Measurements from ENCODE around the gene LRBA.
"Not testable (repeated sequence)": the region's sequence is repeated elsewhere in the genome, so short reads cannot be mapped to it uniquely, and the experiment has no call there.

LRBA gene

DNA sequence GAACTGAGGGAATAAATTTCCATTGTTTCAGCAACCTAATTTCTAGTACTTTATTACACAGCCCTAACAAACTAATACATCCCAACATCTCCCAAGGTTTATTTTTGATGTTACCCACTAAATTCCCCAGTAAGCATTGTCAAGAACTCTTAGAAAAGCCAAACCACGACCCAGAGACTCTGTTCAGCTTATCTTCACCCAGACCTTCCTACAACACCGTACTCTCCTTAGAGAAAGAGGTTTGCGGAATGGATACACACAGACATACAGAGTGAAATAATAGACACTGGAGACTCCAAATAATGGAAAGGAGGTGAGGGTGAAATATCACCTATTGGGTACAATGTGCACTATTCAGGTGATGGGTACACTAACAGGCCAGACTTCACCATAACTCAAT is 75.6 kb downstream of the LRBA start:
- no peak for TF ChIP-seq CTCF (IDR thresholded peaks at IDR 0.05; ENCODE audit: control insufficient read depth, insufficient read depth, low read depth, low read length, missing control alignments)
- no peak overlapping the region for H3K4me3 ChIP-seq (ENCODE audit: control insufficient read depth, low read depth, low read length)
- no peak for DNase-seq (ENCODE audit: low read depth)

DNA sequence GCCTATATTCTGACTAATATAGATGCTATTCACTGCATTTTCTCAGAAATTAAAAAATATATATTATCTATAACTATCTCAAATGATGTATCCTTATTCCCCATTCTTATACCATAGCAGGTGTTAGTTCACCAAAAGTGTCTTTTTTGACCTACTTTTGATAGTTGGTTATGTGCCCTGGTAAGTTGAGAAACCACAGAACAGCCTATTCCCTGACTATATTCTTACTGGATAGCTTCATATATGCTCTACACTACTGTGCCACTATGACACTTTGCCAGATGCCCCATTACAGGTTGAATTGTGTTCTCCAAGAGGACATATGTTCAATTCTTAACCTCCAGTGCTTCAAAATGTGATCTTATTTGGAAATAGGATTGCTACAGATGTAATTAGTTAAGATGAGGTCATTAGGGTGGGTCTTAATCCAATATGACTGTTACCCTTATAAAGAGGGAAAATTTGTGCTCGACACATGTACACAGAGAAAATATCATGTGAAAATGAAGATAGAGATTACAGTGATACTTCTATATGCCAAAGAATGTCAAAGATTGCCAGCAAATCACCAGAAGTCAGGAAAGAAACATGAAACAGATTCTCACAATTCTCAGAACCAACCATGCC is 76.1 kb downstream of the LRBA start:
- no peak overlapping the region for H3K4me3 ChIP-seq (ENCODE audit: control insufficient read depth, low read depth, low read length)
- no peak for DNase-seq (ENCODE audit: low read depth)
- no peak for TF ChIP-seq CTCF (IDR thresholded peaks at IDR 0.05; ENCODE audit: control insufficient read depth, insufficient read depth, low read depth, low read length, missing control alignments)

- no peak overlapping the region for H3K4me3 ChIP-seq (ENCODE audit: control insufficient read depth, low read depth, low read length)
- DNase-seq (ENCODE audit: low read depth) = no peak
- TF ChIP-seq CTCF (IDR thresholded peaks at IDR 0.05; ENCODE audit: control insufficient read depth, insufficient read depth, low read depth, low read length, missing control alignments) = no peak
These were observed 76.7 kb downstream of the LRBA start for GRCh38 chr4:150938417-150938816.

DNA sequence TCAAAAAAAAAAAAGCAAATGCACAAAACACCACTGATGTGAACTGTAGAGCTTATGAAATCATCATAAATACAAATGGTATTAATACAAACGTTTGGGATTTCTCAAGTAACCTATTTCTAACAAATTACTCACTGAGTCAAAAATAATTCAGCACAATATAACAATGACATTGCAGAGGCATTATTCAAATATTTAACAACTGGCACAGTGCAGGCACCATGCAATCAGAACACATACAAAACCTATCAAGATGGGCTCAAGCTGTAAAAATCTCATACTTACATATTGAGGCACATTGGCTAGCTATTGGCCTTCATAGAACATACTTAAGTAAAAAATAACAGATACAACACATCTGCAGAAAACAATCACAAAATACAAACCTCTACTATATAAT is 81.1 kb downstream of the LRBA start:
- H3K4me3 ChIP-seq (ENCODE audit: control insufficient read depth, low read depth, low read length) = no peak overlapping the region
- no peak for TF ChIP-seq CTCF (IDR thresholded peaks at IDR 0.05; ENCODE audit: control insufficient read depth, insufficient read depth, low read depth, low read length, missing control alignments)
- no peak for DNase-seq (ENCODE audit: low read depth)

DNA sequence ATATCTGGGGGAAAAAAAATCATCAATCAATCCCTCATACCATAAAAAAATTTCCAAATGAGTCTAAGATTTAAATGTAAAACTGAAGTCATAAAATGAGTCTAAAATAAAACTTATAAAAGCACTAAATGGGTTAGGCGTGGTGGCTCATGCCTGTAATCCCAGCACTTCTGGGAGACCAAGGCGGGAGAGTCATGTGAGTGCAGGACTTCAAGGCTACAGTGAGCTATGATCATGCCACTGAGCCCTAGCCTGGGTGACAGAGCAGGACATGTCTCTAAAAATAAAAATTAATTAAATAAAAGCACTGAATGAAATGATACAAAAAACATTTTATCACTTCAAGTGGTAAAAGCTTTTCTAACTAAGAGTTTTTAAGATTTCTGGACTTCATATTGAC is 83.3 kb downstream of the LRBA start:
- no peak overlapping the region for H3K4me3 ChIP-seq (ENCODE audit: control insufficient read depth, low read depth, low read length)
- TF ChIP-seq CTCF (IDR thresholded peaks at IDR 0.05; ENCODE audit: control insufficient read depth, insufficient read depth, low read depth, low read length, missing control alignments) = no peak
- DNase-seq (ENCODE audit: low read depth) = no peak

GRCh38 chr4:150931005-150931404 is 84.1 kb downstream of the LRBA start:
- no peak overlapping the region for H3K4me3 ChIP-seq (ENCODE audit: control insufficient read depth, low read depth, low read length)
- no peak for TF ChIP-seq CTCF (IDR thresholded peaks at IDR 0.05; ENCODE audit: control insufficient read depth, insufficient read depth, low read depth, low read length, missing control alignments)
- no peak for DNase-seq (ENCODE audit: low read depth)

DNA sequence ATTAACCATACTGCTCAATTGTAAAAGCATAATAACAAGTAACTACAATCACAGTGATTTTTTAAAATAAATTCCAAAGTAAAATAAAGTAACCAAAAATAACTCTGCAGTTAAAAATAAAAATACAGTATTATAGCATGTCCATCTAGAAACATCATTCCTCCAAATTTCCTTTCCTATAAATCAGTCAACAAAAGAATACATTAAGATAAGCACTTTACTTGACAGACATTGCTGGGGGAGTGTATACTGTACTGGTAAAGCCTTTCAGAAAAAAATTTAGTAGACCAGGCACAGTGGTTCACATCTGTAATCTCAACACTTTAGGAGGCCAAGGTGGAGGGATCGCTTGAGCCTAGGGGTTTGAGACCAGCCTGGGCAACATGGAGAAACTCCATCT is 91.1 kb downstream of the LRBA start:
- DNase-seq (ENCODE audit: low read depth) = no peak
- no peak for TF ChIP-seq CTCF (IDR thresholded peaks at IDR 0.05; ENCODE audit: control insufficient read depth, insufficient read depth, low read depth, low read length, missing control alignments)
- no peak overlapping the region for H3K4me3 ChIP-seq (ENCODE audit: control insufficient read depth, low read depth, low read length)

DNA sequence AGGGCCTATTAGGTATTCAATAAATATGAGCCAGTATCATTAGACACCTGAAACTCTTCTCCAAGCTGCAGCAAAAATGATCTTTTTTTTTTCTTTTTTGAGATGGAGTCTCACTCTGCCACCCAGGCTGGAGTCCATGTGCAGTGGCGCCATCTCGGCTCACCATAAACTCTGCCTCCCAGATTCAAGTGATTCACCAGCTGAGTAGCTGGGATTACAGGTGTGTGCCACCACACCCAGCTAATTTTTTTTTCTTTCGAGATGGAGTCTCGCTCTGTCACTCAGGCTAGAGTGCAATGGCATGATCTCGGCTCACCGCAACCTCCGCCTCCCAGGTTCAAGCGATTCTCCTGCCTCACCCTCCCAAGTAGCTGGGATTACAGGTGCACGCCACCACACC is 93.6 kb downstream of the LRBA start:
- not testable (repeated sequence) for H3K4me3 ChIP-seq (ENCODE audit: control insufficient read depth, low read depth, low read length); DNase-seq (ENCODE audit: low read depth)

GRCh38 chr4:150918562-150918961 is 96.5 kb downstream of the LRBA start:
- DNase-seq (ENCODE audit: low read depth); H3K4me3 ChIP-seq (ENCODE audit: control insufficient read depth, low read depth, low read length): not testable (repeated sequence)
